Calu3 (cell line): Measurements from ENCODE around the gene SPATA21. TPM values are rescaled to one million over a fixed set of nuclear protein-coding genes. Genes with fewer than 3 reads are reported as not detected.

ENCODE experiments used
- BruUV-seq: library from RNA; stranded (reverse); fragments of 400-500 nt; replicated peaks from 2 replicates; lab custom pipeline; 2021; lab: Mats Ljungman, UMichigan
- CTCF ChIA-PET: fragments of 300-600 bp; sonication (Branson Sonifier 250); formaldehyde crosslinking; loops from one replicate; lab custom pipeline; 2022; ENCODE audit warnings: antibody characterized with exemption; lab: Charles Lee
- DNase-seq: peaks from one replicate; pipeline ENCODE4 v3.0.0; 2022
- H3K27ac Mint-ChIP-seq: one replicate; pipeline ENCODE4 v1.8.0; 2022; ENCODE audit warnings: mixed read lengths; ENCODE audit not compliant: unreplicated experiment
- H3K27me3 Mint-ChIP-seq: one replicate; pipeline ENCODE4 v1.8.0; 2022; ENCODE audit warnings: mixed read lengths; ENCODE audit not compliant: unreplicated experiment
- H3K36me3 Mint-ChIP-seq: one replicate; pipeline ENCODE4 v1.8.0; 2022; ENCODE audit warnings: mild to moderate bottlenecking, moderate library complexity, mixed read lengths; ENCODE audit not compliant: insufficient read depth, unreplicated experiment
- H3K4me1 Mint-ChIP-seq: one replicate; pipeline ENCODE4 v1.8.0; 2022; ENCODE audit warnings: mild to moderate bottlenecking, low read depth, mixed read lengths; ENCODE audit not compliant: unreplicated experiment
- H3K4me3 Mint-ChIP-seq: one replicate; pipeline ENCODE4 v1.8.0; 2022; ENCODE audit warnings: mild to moderate bottlenecking, low read depth, moderate library complexity, mixed read lengths; ENCODE audit not compliant: unreplicated experiment
- H3K9me3 Mint-ChIP-seq: one replicate; pipeline ENCODE4 v1.8.0; 2022; ENCODE audit warnings: low read depth, mixed read lengths; ENCODE audit not compliant: unreplicated experiment
- CTCF ChIP-seq: fragments of 200-600 bp; IDR thresholded peaks from one replicate; pipeline ENCODE4 v1.8.0; 2022; ENCODE audit warnings: antibody characterized with exemption; ENCODE audit not compliant: unreplicated experiment
- intact Hi-C: fragments of 100-400 bp; cut with micrococcal nuclease; formaldehyde crosslinking; loops from one replicate; pipeline ENCODE4 v1.10.0; 2022; ENCODE audit not compliant: unreplicated experiment
- total RNA-seq: library from RNA; stranded (reverse); gene quantifications from 2 replicates; pipeline ENCODE4 v1.2.3, GENCODE V29; 2022

The SPATA21 gene
- total RNA-seq, 1 experiment from 2014 or later = not detected

- H3K36me3 Mint-ChIP-seq = peaks cover 25% of the 10 kb centered on the region
- no TSS peak for BruUV-seq
- peaks cover 8% of the 10 kb centered on the region for H3K4me1 Mint-ChIP-seq
- peaks cover 4% of the 10 kb centered on the region for H3K27me3 Mint-ChIP-seq
- no peak overlapping the region for H3K27ac Mint-ChIP-seq
- no peaks in the 10 kb centered on the region for H3K9me3 Mint-ChIP-seq
- H3K4me3 Mint-ChIP-seq = no peak overlapping the region
- TF ChIP-seq CTCF = no peak
- DNase-seq = no peak
- CTCF ChIA-PET = no interaction called here
- intact Hi-C loops = no loop called here
Observed at GRCh38 chr1:16438516-16438915, 1.3 kb upstream of the SPATA21 start.

- H3K27ac Mint-ChIP-seq = no peak overlapping the region
- H3K4me1 Mint-ChIP-seq = no peaks in the 10 kb centered on the region
- intact Hi-C loops = no loop called here
- no TSS peak for BruUV-seq
- H3K4me3 Mint-ChIP-seq = no peak overlapping the region
- TF ChIP-seq CTCF = no peak
- H3K27me3 Mint-ChIP-seq = peaks cover 37% of the 10 kb centered on the region
- CTCF ChIA-PET = no interaction called here
- no peak for DNase-seq
- H3K9me3 Mint-ChIP-seq = no peaks in the 10 kb centered on the region
- no peaks in the 10 kb centered on the region for H3K36me3 Mint-ChIP-seq
Observed at GRCh38 chr1:16434501-16434900, 2.7 kb downstream of the SPATA21 start.

- Mint-ChIP-seq H3K27ac (no peak overlapping the region), H3K36me3 (no peaks in the 10 kb centered on the region), H3K4me3 (no peak overlapping the region), H3K27me3 (peaks cover 37% of the 10 kb centered on the region), H3K4me1 (no peaks in the 10 kb centered on the region), H3K9me3 (no peaks in the 10 kb centered on the region)
- CTCF ChIA-PET = no interaction called here
- no peak for DNase-seq
- intact Hi-C loops = no loop called here
- BruUV-seq = no TSS peak
- no peak for TF ChIP-seq CTCF
Observed at GRCh38 chr1:16434007-16434406, 3.2 kb downstream of the SPATA21 start.

GRCh38 chr1:16433030-16433429 lies 4.2 kb downstream of the SPATA21 start:
- Mint-ChIP-seq H3K4me1 (no peaks in the 10 kb centered on the region), H3K4me3 (no peak overlapping the region), H3K27me3 (peaks cover 37% of the 10 kb centered on the region), H3K27ac (no peak overlapping the region), H3K9me3 (no peaks in the 10 kb centered on the region), H3K36me3 (no peaks in the 10 kb centered on the region)
- intact Hi-C loops = no loop called here
- DNase-seq = no peak
- TF ChIP-seq CTCF = no peak
- CTCF ChIA-PET = no interaction called here
- BruUV-seq = no TSS peak
